ENCODE measurements around the gene UMODL1. TPM values are rescaled to one million over a fixed set of nuclear protein-coding genes. Genes with fewer than 3 reads are reported as not detected.

The UMODL1 gene
- total RNA-seq, 1 experiment from 2014 or later: not detected

GRCh38 chr21:42051788-42052187, 19.3 kb upstream of the UMODL1 start:
- Histone ChIP-seq H3K36me3 (no peaks in the 10 kb centered on the region), H3K27me3 (no peaks in the 10 kb centered on the region), H3K4me3 (no peak overlapping the region), H3K9me3 (peaks cover 7% of the 10 kb centered on the region)
- no peak for DNase-seq

GRCh38 chr21:42055425-42055824, 15.7 kb upstream of the UMODL1 start:
- Histone ChIP-seq H3K4me3 (no peak overlapping the region), H3K27me3 (no peaks in the 10 kb centered on the region), H3K9me3 (peaks cover 7% of the 10 kb centered on the region), H3K36me3 (no peaks in the 10 kb centered on the region)
- DNase-seq: no peak

GRCh38 chr21:42056468-42056867, 14.6 kb upstream of the UMODL1 start:
- Histone ChIP-seq H3K4me3 (no peak overlapping the region), H3K27me3 (no peaks in the 10 kb centered on the region), H3K36me3 (no peaks in the 10 kb centered on the region), H3K9me3 (peaks cover 7% of the 10 kb centered on the region)
- no peak for DNase-seq

GRCh38 chr21:42056996-42057689, 14.0 kb upstream of the UMODL1 start:
- Histone ChIP-seq H3K9me3 (peaks cover 7% of the 10 kb centered on the region), H3K27me3 (no peaks in the 10 kb centered on the region), H3K36me3 (no peaks in the 10 kb centered on the region), H3K4me3 (no peak overlapping the region)
- peak; percentile 98 for DNase-seq

- Histone ChIP-seq H3K36me3 (no peaks in the 10 kb centered on the region), H3K9me3 (peaks cover 4% of the 10 kb centered on the region), H3K4me3 (no peak overlapping the region), H3K27me3 (no peaks in the 10 kb centered on the region)
- no peak for DNase-seq
Measured at GRCh38 chr21:42057851-42058437, 13.2 kb upstream of the UMODL1 start.

GRCh38 chr21:42058631-42059111, 12.4 kb upstream of the UMODL1 start:
- Histone ChIP-seq H3K36me3 (no peaks in the 10 kb centered on the region), H3K27me3 (no peaks in the 10 kb centered on the region), H3K4me3 (no peak overlapping the region), H3K9me3 (no peaks in the 10 kb centered on the region)
- no peak for DNase-seq

- Histone ChIP-seq H3K9me3 (no peaks in the 10 kb centered on the region), H3K27me3 (no peaks in the 10 kb centered on the region), H3K36me3 (no peaks in the 10 kb centered on the region), H3K4me3 (no peak overlapping the region)
- no peak for DNase-seq
Measured at GRCh38 chr21:42059141-42059540, 12.0 kb upstream of the UMODL1 start.

- H3K36me3 ChIP-seq: no peaks in the 10 kb centered on the region
- DNase-seq: no peak
- H3K27me3 ChIP-seq: no peaks in the 10 kb centered on the region
- H3K4me3 ChIP-seq: no peak overlapping the region
- H3K9me3 ChIP-seq: no peaks in the 10 kb centered on the region
Measured at GRCh38 chr21:42059721-42060120, 11.4 kb upstream of the UMODL1 start.

- no peak for DNase-seq
- no peaks in the 10 kb centered on the region for H3K36me3 ChIP-seq
- H3K4me3 ChIP-seq: no peak overlapping the region
- no peaks in the 10 kb centered on the region for H3K9me3 ChIP-seq
- H3K27me3 ChIP-seq: no peaks in the 10 kb centered on the region
Measured at GRCh38 chr21:42060166-42060565, 11.0 kb upstream of the UMODL1 start.

- Histone ChIP-seq H3K36me3 (no peaks in the 10 kb centered on the region), H3K9me3 (no peaks in the 10 kb centered on the region), H3K4me3 (no peak overlapping the region), H3K27me3 (no peaks in the 10 kb centered on the region)
- no peak for DNase-seq
Measured at GRCh38 chr21:42061195-42061985, 9.7 kb upstream of the UMODL1 start.

- H3K4me3 ChIP-seq: no peak overlapping the region
- no peak for DNase-seq
- no peaks in the 10 kb centered on the region for H3K36me3 ChIP-seq
- no peaks in the 10 kb centered on the region for H3K9me3 ChIP-seq
- H3K27me3 ChIP-seq: no peaks in the 10 kb centered on the region
Measured at GRCh38 chr21:42061986-42062235, 9.2 kb upstream of the UMODL1 start.

- DNase-seq: no peak
- H3K4me3 ChIP-seq: no peak overlapping the region
- H3K27me3 ChIP-seq: no peaks in the 10 kb centered on the region
- no peaks in the 10 kb centered on the region for H3K9me3 ChIP-seq
- H3K36me3 ChIP-seq: no peaks in the 10 kb centered on the region
Measured at GRCh38 chr21:42062236-42063022, 8.7 kb upstream of the UMODL1 start.

GRCh38 chr21:42063191-42063570, 7.9 kb upstream of the UMODL1 start:
- Histone ChIP-seq H3K27me3 (no peaks in the 10 kb centered on the region), H3K4me3 (no peak overlapping the region), H3K36me3 (no peaks in the 10 kb centered on the region), H3K9me3 (no peaks in the 10 kb centered on the region)
- DNase-seq: no peak

GRCh38 chr21:42063571-42064521, 7.3 kb upstream of the UMODL1 start:
- DNase-seq: no peak

GRCh38 chr21:42066521-42066920, 4.6 kb upstream of the UMODL1 start:
- no peaks in the 10 kb centered on the region for H3K36me3 ChIP-seq
- no peak overlapping the region for H3K4me3 ChIP-seq
- H3K27me3 ChIP-seq: no peaks in the 10 kb centered on the region
- H3K9me3 ChIP-seq: no peaks in the 10 kb centered on the region
- no peak for DNase-seq

More at GRCh38 chr21:42063571-42064521, 7.3 kb upstream of the UMODL1 start:
- Histone ChIP-seq H3K27me3 (no peaks in the 10 kb centered on the region), H3K9me3 (no peaks in the 10 kb centered on the region), H3K4me3 (no peak overlapping the region), H3K36me3 (no peaks in the 10 kb centered on the region)

All from MG63 (cell line).